Measurements from ENCODE around the gene SLC34A2.

The SLC34A2 gene

DNA sequence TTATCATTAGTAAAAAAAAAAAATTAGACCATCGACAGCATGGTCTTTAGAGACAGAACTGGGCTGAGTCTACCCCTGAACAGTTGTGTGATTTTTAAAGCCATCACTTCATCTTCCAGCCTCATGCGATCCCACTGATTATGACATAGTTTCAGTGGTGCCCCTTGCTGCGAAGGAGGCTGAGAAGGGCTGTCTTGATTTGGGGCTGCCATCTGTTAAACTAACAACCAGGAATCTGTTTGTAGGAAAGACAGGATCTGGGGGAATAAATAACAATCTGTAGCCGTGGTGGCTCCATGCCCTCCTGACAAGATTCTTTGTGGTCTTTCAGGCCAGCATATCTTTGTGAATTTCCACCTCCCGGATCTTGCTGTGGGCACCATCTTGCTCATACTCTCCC is 17.1 kb downstream of the SLC34A2 start:
- DNase-seq (ENCODE audit: low spot score in 2 of 2), result no peak
- Histone ChIP-seq H3K4me3 (no peak overlapping the region), H3K36me3 (replicated peaks) (no peaks in the 10 kb centered on the region), H3K9me3 (no peaks in the 10 kb centered on the region), H3K4me1 (no peaks in the 10 kb centered on the region), H3K27me3 (ENCODE audit: low read depth) (no peaks in the 10 kb centered on the region)
- in situ Hi-C loops (cut with MboI; ENCODE audit: low sequenced_read_pairs), result no loop called here

DNA sequence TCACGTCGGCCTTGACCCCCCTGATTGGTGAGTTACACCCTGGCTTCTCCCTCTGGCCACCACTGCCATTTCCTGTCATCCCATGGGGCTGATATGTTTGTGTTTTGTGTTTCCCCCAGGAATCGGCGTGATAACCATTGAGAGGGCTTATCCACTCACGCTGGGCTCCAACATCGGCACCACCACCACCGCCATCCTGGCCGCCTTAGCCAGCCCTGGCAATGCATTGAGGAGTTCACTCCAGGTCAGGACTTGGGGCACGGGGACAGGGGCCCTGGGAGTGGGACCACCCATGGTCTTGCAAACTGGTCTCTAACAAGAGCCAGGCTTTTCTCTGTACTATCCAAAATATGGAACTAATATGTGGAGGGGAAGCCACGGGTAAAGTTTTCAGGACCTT is 18.7 kb downstream of the SLC34A2 start:
- no peaks in the 10 kb centered on the region for H3K27me3 ChIP-seq (ENCODE audit: low read depth)
- no peak overlapping the region for H3K4me3 ChIP-seq
- H3K4me1 ChIP-seq, result no peaks in the 10 kb centered on the region
- no peaks in the 10 kb centered on the region for H3K36me3 ChIP-seq (replicated peaks)
- no peak for DNase-seq (ENCODE audit: low spot score in 2 of 2)
- H3K9me3 ChIP-seq, result no peaks in the 10 kb centered on the region
- in situ Hi-C loops (cut with MboI; ENCODE audit: low sequenced_read_pairs), result no loop called here

DNA sequence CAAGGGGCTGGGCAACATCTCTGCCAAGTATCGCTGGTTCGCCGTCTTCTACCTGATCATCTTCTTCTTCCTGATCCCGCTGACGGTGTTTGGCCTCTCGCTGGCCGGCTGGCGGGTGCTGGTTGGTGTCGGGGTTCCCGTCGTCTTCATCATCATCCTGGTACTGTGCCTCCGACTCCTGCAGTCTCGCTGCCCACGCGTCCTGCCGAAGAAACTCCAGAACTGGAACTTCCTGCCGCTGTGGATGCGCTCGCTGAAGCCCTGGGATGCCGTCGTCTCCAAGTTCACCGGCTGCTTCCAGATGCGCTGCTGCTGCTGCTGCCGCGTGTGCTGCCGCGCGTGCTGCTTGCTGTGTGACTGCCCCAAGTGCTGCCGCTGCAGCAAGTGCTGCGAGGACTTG is 20.6 kb downstream of the SLC34A2 start:
- no peaks in the 10 kb centered on the region for H3K9me3 ChIP-seq
- in situ Hi-C loops (cut with MboI; ENCODE audit: low sequenced_read_pairs), result no loop called here
- H3K4me3 ChIP-seq, result no peak overlapping the region
- H3K4me1 ChIP-seq, result no peaks in the 10 kb centered on the region
- no peaks in the 10 kb centered on the region for H3K36me3 ChIP-seq (replicated peaks)
- DNase-seq (ENCODE audit: low spot score in 2 of 2), result no peak
- H3K27me3 ChIP-seq (ENCODE audit: low read depth), result no peaks in the 10 kb centered on the region

DNA sequence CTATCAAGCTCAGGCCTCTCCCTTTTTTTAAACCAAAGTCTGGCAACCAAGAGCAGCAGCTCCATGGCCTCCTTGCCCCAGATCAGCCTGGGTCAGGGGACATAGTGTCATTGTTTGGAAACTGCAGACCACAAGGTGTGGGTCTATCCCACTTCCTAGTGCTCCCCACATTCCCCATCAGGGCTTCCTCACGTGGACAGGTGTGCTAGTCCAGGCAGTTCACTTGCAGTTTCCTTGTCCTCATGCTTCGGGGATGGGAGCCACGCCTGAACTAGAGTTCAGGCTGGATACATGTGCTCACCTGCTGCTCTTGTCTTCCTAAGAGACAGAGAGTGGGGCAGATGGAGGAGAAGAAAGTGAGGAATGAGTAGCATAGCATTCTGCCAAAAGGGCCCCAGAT is 21.5 kb downstream of the SLC34A2 start:
- no peaks in the 10 kb centered on the region for H3K9me3 ChIP-seq
- H3K36me3 ChIP-seq (replicated peaks), result no peaks in the 10 kb centered on the region
- no peaks in the 10 kb centered on the region for H3K27me3 ChIP-seq (ENCODE audit: low read depth)
- H3K4me1 ChIP-seq, result no peaks in the 10 kb centered on the region
- in situ Hi-C loops (cut with MboI; ENCODE audit: low sequenced_read_pairs), result no loop called here
- H3K4me3 ChIP-seq, result no peak overlapping the region
- no peak for DNase-seq (ENCODE audit: low spot score in 2 of 2)

DNA sequence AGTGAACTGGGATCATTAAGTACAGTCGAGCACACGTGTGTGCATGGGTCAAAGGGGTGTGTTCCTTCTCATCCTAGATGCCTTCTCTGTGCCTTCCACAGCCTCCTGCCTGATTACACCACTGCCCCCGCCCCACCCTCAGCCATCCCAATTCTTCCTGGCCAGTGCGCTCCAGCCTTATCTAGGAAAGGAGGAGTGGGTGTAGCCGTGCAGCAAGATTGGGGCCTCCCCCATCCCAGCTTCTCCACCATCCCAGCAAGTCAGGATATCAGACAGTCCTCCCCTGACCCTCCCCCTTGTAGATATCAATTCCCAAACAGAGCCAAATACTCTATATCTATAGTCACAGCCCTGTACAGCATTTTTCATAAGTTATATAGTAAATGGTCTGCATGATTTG is 22.3 kb downstream of the SLC34A2 start:
- Histone ChIP-seq H3K36me3 (replicated peaks) (no peaks in the 10 kb centered on the region), H3K9me3 (no peaks in the 10 kb centered on the region), H3K4me3 (no peak overlapping the region), H3K27me3 (ENCODE audit: low read depth) (no peaks in the 10 kb centered on the region), H3K4me1 (no peaks in the 10 kb centered on the region)
- no peak for DNase-seq (ENCODE audit: low spot score in 2 of 2)
- in situ Hi-C loops (cut with MboI; ENCODE audit: low sequenced_read_pairs), result no loop called here

DNA sequence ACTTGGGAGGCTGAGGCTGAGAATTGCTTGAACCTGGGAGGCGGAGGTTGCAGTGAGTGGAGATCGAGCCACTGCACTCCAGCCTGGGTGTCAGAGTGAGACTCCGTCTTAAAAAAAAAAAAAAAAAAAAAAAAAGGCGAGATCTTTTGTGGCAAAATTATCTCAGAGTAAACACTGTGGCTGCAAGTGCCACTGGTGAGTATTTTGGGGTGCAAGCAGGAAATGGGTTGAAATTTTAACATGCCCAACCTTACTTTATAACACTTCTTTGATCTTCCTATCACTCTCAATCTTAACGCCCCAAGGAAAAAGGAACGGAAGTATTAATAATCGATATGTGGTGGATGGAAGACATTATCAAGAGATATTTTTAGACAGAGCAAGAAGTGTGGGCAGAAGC is 32.1 kb downstream of the SLC34A2 start:
- Histone ChIP-seq H3K27me3 (ENCODE audit: low read depth) (no peaks in the 10 kb centered on the region), H3K9me3 (no peaks in the 10 kb centered on the region), H3K36me3 (replicated peaks) (no peaks in the 10 kb centered on the region), H3K4me3 (no peak overlapping the region), H3K4me1 (no peaks in the 10 kb centered on the region)
- DNase-seq (ENCODE audit: low spot score in 2 of 2), result no peak
- in situ Hi-C loops (cut with MboI; ENCODE audit: low sequenced_read_pairs), result no loop called here

DNA sequence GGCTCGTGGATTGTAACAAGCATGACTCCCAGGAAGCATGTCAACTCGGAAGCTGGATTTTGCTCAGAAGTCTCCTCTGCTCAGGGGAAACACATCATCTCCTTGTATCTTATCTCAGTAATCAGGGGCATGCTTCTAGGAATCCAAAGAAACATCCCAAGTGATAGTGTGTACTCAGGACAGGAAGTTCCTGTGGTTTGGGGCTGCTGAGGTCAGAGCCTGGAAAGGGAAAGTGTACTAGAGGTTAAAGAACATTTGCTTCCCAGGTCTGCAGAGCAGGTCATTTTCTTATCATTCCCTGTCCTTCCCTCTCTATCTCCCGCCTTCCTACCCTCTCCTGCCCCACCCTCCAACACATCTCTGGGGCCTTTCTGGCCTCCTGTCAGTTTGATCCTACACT is 38.8 kb downstream of the SLC34A2 start:
- no peak for DNase-seq (ENCODE audit: low spot score in 2 of 2)
- Histone ChIP-seq H3K27me3 (ENCODE audit: low read depth) (no peaks in the 10 kb centered on the region), H3K9me3 (no peaks in the 10 kb centered on the region), H3K4me3 (no peak overlapping the region), H3K4me1 (no peaks in the 10 kb centered on the region), H3K36me3 (replicated peaks) (no peaks in the 10 kb centered on the region)
- in situ Hi-C loops (cut with MboI; ENCODE audit: low sequenced_read_pairs), result no loop called here

DNA sequence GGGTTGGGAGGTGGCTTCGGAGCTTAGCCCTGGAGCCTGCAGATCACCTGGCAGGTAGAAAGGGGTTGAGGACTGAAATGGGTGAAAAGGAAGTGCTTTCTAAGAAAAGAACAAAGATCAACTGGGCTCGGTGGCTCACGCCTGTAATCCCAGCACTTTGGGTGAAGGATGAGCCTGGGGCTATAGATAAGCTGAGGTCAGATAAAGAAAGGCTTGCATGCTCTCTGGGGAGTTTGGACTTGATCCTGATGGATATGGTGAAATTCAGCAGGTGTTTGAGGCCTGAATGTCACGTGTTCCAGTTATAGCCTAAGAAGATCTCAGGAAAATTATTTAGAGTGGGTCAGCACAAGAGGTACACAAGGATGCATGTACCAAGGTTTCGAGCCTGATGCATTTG is 40.8 kb downstream of the SLC34A2 start:
- Histone ChIP-seq H3K4me3 (no peak overlapping the region), H3K27me3 (ENCODE audit: low read depth) (no peaks in the 10 kb centered on the region), H3K4me1 (no peaks in the 10 kb centered on the region), H3K9me3 (no peaks in the 10 kb centered on the region), H3K36me3 (replicated peaks) (no peaks in the 10 kb centered on the region)
- no peak for DNase-seq (ENCODE audit: low spot score in 2 of 2)
- in situ Hi-C loops (cut with MboI; ENCODE audit: low sequenced_read_pairs), result no loop called here

DNA sequence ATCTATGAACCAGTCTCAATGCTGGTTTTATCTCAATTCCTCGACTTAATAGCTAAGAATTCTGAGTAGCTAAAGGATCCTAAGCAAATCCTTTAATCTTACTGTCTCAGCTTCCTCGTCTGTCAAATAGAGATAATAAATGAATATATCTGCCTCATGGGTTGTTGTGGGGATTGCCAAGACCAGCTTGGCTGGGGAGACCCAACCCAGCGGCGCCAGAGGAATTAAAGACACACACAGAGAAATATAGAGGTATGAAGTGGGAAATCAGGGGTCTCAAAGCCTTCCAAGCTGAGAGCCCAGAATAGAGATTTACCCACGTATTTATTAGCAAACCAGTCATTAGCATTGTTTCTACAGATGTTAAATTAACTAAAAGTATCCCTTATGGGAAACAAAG is 41.9 kb downstream of the SLC34A2 start:
- Histone ChIP-seq H3K36me3 (replicated peaks) (no peaks in the 10 kb centered on the region), H3K9me3 (no peaks in the 10 kb centered on the region), H3K4me1 (no peaks in the 10 kb centered on the region), H3K4me3 (no peak overlapping the region), H3K27me3 (ENCODE audit: low read depth) (no peaks in the 10 kb centered on the region)
- in situ Hi-C loops (cut with MboI; ENCODE audit: low sequenced_read_pairs), result no loop called here
- no peak for DNase-seq (ENCODE audit: low spot score in 2 of 2)

DNA sequence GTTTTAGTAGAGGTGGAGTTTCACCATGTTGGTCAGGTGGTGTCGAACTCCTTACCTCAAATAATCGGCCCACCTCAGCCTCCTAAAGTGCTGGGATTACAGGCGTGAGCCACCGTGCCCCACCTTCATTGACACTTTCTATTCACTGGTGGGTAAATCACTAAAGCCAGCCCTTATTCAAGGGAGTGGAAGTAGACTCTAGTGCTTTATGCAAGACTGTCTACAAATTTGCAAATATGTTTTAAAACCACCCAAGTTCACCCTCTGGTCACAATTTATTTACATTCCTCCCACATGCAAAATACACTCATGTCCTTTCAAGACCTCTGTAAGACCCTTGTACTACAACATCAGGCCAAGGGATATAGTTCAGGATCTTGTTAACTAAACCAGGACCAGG is 45.0 kb downstream of the SLC34A2 start:
- in situ Hi-C loops (cut with MboI; ENCODE audit: low sequenced_read_pairs), result no loop called here
- Histone ChIP-seq H3K27me3 (ENCODE audit: low read depth) (no peaks in the 10 kb centered on the region), H3K36me3 (replicated peaks) (no peaks in the 10 kb centered on the region)

DNA sequence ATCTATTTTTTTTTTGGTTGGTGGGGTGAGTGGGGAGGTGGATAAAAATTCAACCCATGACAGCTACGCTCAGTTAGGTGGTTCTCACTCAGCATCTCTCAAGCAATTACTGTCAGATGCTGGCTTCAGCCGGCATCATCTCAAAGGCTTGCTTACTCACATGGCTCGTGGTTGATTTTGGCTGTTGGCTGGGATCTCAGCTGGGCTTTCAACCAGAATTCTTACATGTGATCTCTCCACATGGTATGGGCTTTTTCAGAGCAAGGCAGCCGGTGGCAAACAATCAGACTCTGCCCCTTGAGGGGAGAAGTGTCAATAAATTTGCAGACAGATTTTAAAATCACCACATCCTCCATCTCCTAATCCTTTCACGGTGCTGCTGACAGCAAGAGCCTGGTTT is 47.2 kb downstream of the SLC34A2 start:
- no peaks in the 10 kb centered on the region for H3K9me3 ChIP-seq
- H3K36me3 ChIP-seq (replicated peaks), result no peaks in the 10 kb centered on the region
- H3K4me3 ChIP-seq, result no peak overlapping the region
- H3K4me1 ChIP-seq, result no peaks in the 10 kb centered on the region
- no peaks in the 10 kb centered on the region for H3K27me3 ChIP-seq (ENCODE audit: low read depth)
- DNase-seq (ENCODE audit: low spot score in 2 of 2), result no peak
- in situ Hi-C loops (cut with MboI; ENCODE audit: low sequenced_read_pairs), result no loop called here

More for the DNA sequence above, 45.0 kb downstream of the SLC34A2 start:
- H3K4me3 ChIP-seq, result no peak overlapping the region
- no peaks in the 10 kb centered on the region for H3K4me1 ChIP-seq
- no peaks in the 10 kb centered on the region for H3K9me3 ChIP-seq
- no peak for DNase-seq (ENCODE audit: low spot score in 2 of 2)

DNA sequence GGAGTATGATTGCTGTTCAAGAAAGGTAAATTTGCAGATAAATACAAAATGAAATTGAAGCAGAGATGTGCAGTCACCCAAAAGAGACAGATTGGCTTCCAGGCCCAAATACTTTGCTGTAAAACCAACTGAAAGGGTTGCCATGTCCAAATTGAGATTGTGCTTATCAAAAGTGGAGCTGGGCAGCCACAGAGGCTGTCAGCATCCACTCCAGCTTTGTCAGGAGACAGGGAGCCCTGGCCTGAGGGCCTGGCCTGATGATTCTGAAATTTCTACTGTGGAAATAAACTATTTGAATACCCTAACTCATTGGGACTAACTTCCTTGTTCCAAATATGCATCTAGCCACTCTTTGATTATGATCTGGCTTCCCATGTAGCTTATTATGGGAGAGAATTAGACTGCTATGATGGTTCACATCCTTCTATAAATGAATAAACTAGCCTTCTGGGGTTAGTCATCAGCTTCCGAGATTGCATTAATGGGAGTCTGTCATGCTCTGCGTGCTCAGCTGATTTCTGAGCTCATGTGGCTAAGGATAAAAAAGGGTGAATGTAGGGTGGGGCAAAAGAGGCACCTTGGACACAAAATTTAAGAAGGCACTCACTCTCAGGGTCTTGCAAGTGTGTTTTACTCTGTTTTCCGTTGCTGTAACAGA is 48.2 kb downstream of the SLC34A2 start:
- Histone ChIP-seq H3K27me3 (ENCODE audit: low read depth) (no peaks in the 10 kb centered on the region), H3K36me3 (replicated peaks) (no peaks in the 10 kb centered on the region), H3K4me1 (no peaks in the 10 kb centered on the region), H3K9me3 (no peaks in the 10 kb centered on the region), H3K4me3 (no peak overlapping the region)
- no peak for DNase-seq (ENCODE audit: low spot score in 2 of 2)
- in situ Hi-C loops (cut with MboI; ENCODE audit: low sequenced_read_pairs), result no loop called here

DNA sequence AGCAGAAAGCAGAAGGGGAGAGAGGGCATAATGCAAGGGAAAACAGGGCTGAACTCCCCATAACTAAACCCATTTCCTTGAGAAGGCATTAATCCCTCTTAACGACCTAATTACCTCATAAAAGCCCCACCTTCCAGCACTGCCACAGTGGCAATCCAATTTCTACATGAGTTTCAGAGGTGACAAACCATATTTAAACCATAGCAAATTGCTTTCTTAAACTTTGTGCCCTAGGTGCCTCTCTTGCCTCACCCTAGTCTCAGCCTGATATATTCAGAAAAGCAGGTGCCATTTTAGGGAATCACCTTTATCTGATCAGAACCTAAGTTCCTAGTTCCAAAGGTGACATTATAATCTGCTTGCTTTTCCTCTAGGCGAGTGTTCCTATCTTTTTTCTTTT is 48.9 kb downstream of the SLC34A2 start:
- in situ Hi-C loops (cut with MboI; ENCODE audit: low sequenced_read_pairs), result no loop called here
- H3K27me3 ChIP-seq (ENCODE audit: low read depth), result no peaks in the 10 kb centered on the region
- no peak for DNase-seq (ENCODE audit: low spot score in 2 of 2)
- H3K36me3 ChIP-seq (replicated peaks), result no peaks in the 10 kb centered on the region
- no peaks in the 10 kb centered on the region for H3K4me1 ChIP-seq
- H3K4me3 ChIP-seq, result no peak overlapping the region
- H3K9me3 ChIP-seq, result no peaks in the 10 kb centered on the region

DNA sequence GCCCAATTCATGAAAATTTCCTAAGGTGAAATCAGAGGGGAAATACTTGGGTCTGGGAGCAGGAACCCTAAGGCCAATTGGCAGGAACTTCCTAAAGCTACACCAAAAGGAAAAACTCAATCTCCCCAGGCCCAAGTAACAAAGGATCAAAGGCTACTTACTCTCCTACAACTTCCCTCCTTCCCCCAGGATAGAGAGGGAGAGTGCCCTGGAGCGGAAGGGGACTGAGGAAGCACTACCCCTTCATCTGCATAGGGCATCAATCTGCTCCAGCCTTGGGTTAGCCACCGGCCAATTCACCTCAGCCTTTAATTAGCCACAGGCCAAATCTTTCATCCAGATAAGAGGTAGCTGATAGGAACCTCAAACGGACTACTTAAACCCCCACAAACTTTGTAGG is 55.0 kb downstream of the SLC34A2 start:
- H3K4me3 ChIP-seq, result no peak overlapping the region
- no peaks in the 10 kb centered on the region for H3K4me1 ChIP-seq
- in situ Hi-C loops (cut with MboI; ENCODE audit: low sequenced_read_pairs), result no loop called here
- H3K27me3 ChIP-seq (ENCODE audit: low read depth), result no peaks in the 10 kb centered on the region
- no peaks in the 10 kb centered on the region for H3K9me3 ChIP-seq
- no peaks in the 10 kb centered on the region for H3K36me3 ChIP-seq (replicated peaks)
- no peak for DNase-seq (ENCODE audit: low spot score in 2 of 2)

DNA sequence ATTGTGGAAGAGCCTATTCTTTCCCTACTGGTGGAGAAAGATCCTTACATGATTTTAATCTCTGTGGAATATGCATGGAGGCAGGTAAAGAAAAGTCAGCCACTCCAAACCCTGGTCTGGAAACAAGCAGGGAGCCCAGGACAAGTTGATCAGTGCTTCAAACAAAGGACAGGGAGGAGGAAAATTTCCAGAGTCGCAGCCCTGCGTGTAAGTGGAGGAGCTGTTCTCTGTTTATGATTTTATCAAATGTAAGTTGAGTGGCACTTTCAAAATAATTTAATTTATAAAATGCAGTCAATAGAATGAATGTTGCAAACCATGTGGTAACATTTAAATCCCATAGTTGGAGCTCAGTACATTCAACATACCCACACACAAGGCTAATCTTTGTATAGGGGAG is 57.0 kb downstream of the SLC34A2 start:
- no peak for DNase-seq (ENCODE audit: low spot score in 2 of 2)

More for the DNA sequence above, 57.0 kb downstream of the SLC34A2 start:
- H3K27me3 ChIP-seq (ENCODE audit: low read depth), result no peaks in the 10 kb centered on the region
- in situ Hi-C loops (cut with MboI; ENCODE audit: low sequenced_read_pairs), result no loop called here
- H3K4me3 ChIP-seq, result no peak overlapping the region
- H3K9me3 ChIP-seq, result no peaks in the 10 kb centered on the region
- no peaks in the 10 kb centered on the region for H3K36me3 ChIP-seq (replicated peaks)
- H3K4me1 ChIP-seq, result no peaks in the 10 kb centered on the region
